ENCODE measurements around the gene CRLF2. TPM values are rescaled to one million over a fixed set of nuclear protein-coding genes. Genes with fewer than 3 reads are reported as not detected.

CRLF2 gene
- total RNA-seq, 1 experiment from 2014 or later, result 0.34 TPM

- POLR2A ChIA-PET, result no interaction called here
- ATAC-seq, result no peak
Observed at GRCh38 chrX:1215123-1215823, 2.8 kb upstream of the CRLF2 start.

More at GRCh38 chrX:1215123-1215823, 2.8 kb upstream of the CRLF2 start:
- intact Hi-C loops (cut with micrococcal nuclease), result no loop called here
- Histone ChIP-seq H3K9me2 (ENCODE audit: insufficient read depth) (no peaks in the 10 kb centered on the region), H4K20me1 (ENCODE audit: insufficient read depth) (no peaks in the 10 kb centered on the region), H3K9me3 (ENCODE audit: control insufficient read depth in 1 of 2, insufficient read depth in 1 of 2, low read depth in 1 of 2, low read length in 2 of 2) (no peaks in the 10 kb centered on the region), H3K79me2 (ENCODE audit: insufficient read depth, low read length) (no peaks in the 10 kb centered on the region), H3K27ac (ENCODE audit: low read depth, low read length) (no peak overlapping the region), H3K4me3 (replicated peaks in 1 of 2; ENCODE audit: low read depth in 1 of 2, low read length in 2 of 2) (no peak overlapping the region), H3K27me3 (ENCODE audit: insufficient read depth, low read length) (no peaks in the 10 kb centered on the region), H3K9ac (ENCODE audit: low read length) (no peak overlapping the region), H3K36me3 (ENCODE audit: control insufficient read depth in 1 of 2, insufficient read depth in 2 of 2, low read length in 2 of 2) (no peaks in the 10 kb centered on the region), H3K4me2 (ENCODE audit: low read length) (no peak overlapping the region), H2AFZ (ENCODE audit: low read depth, low read length, poor library complexity, severe bottlenecking) (no peak overlapping the region), H3K4me1 (ENCODE audit: control insufficient read depth in 1 of 2, insufficient read depth in 2 of 2, low read length in 2 of 2) (peaks cover 0 to 5% of the 10 kb centered on the region in 2 experiments; a peak in 3 of 4 replicates)
- BruUV-seq (replicated peaks), result no TSS peak
- ChIA-PET CTCF (no interaction called here), RAD21 (ENCODE audit: low non-redundant PET in 1 of 2, low total read pairs in 2 of 2, uncharacterized antibody in 2 of 2, unreplicated experiment in 2 of 2) (no interaction called here)
- no peak for TF ChIP-seq SP1 (IDR thresholded peaks at IDR 0.05; ENCODE audit: low read depth)
- no peak for TF ChIP-seq REST (IDR thresholded peaks at IDR 0.05; ENCODE audit: low read depth)
- no peak for TF ChIP-seq POLR2A (IDR thresholded peaks at IDR 0.05; ENCODE audit: borderline replicate concordance, extremely low read depth, insufficient read depth, insufficient read length)
- TF ChIP-seq ELF1 (IDR thresholded peaks at IDR 0.05; ENCODE audit: borderline replicate concordance, low read depth), result no peak
- no peak for TF ChIP-seq SIN3A (IDR thresholded peaks at IDR 0.05; ENCODE audit: low read depth)
- TF ChIP-seq EZH2 (IDR thresholded peaks at IDR 0.05), result no peak
- no peak for TF ChIP-seq ATF3 (IDR thresholded peaks at IDR 0.05)
- TF ChIP-seq TCF7L2 (IDR thresholded peaks at IDR 0.05; ENCODE audit: borderline replicate concordance, extremely low read depth, insufficient read depth, insufficient read length), result no peak
- no peak for TF ChIP-seq JUND (IDR thresholded peaks at IDR 0.05)
- no peak for TF ChIP-seq EGR1 (IDR thresholded peaks at IDR 0.05; ENCODE audit: low read depth)
- no peak for TF ChIP-seq ZNF274 (IDR thresholded peaks at IDR 0.05; ENCODE audit: low read depth, low read length)
- no peak for TF ChIP-seq ZBTB33 (IDR thresholded peaks at IDR 0.05; ENCODE audit: extremely low read depth, insufficient replicate concordance, low read length)
- no peak for TF ChIP-seq CTCF (IDR thresholded peaks at IDR 0.05 in 2 of 3, conservative IDR thresholded peaks at IDR 0.05 in 1 of 3; ENCODE audit: borderline replicate concordance in 1 of 3, insufficient read depth in 1 of 3, low read depth in 2 of 3, low read length in 2 of 3)
- TF ChIP-seq RAD21 (IDR thresholded peaks at IDR 0.05; ENCODE audit: low read depth), result no peak
- DNase-seq (ENCODE audit: low read depth, low spot score), result no peak
